NCI-H460 (cell line): Measurements from ENCODE around the gene LHPP. TPM values are rescaled to one million over a fixed set of nuclear protein-coding genes. Genes with fewer than 3 reads are reported as not detected.

ENCODE experiments used
- DNase-seq: peaks from one replicate; pipeline ENCODE4 v3.0.0-alpha.2; 2016; ENCODE audit warnings: low read depth; ENCODE audit errors: extremely low read depth
- total RNA-seq: library from RNA; depleted of rRNA; stranded (reverse); fragments of >200 nt; shearing (Covaris generic); gene quantifications from 2 replicates; pipeline ENCODE4 v1.2.3, GENCODE V29; 2014

LHPP gene
- total RNA-seq, 1 experiment from 2014 or later = 1.6 TPM

- DNase-seq = no peak
Observed at GRCh38 chr10:124588736-124589490, 127.3 kb downstream of the LHPP start.

GRCh38 chr10:124589491-124590041 is 127.9 kb downstream of the LHPP start:
- no peak for DNase-seq

DNA sequence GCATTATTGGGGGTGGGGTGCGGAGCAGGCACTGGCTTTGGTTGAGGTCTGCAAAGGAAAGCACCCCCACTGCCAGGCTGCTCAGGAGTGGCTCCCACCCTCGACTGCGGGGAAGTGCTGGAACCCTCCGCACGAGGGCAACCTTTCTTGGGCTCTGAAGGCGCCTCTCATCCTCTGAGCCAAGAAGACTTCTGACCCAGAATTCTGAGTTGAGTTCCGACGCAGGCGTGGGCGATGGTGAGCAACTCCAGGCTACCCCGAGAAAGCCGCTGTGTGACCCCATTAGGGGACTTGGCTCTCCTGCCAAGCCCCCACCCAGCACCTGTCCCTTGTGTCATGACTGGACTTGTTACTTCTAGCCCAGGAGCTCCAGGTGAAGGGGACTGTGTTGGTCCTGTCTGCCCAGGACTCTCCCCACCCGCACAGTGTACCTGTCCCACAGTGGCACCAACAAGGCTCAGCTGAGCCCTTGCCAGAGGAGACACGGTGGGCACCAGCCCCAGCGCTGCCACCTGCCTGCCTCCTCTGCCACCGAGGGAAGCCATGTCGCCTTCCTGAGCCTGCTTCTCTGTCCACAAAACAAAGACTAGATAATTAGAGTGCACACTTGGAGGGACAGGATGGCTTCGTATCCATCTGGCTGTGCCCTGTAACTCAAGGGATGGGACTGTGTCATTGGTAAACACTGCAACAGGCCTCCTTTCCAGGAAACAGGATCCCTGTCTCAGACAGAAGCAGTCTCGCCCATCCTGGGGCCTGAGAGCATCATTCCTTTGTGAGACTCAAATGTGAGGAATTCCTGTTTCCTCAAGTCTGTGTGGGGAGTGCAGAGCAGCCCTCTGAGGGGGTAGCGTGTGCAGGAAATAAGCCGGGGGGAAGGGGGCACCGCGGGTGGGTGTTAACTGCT is 128.8 kb downstream of the LHPP start:
- DNase-seq = no peak

DNA sequence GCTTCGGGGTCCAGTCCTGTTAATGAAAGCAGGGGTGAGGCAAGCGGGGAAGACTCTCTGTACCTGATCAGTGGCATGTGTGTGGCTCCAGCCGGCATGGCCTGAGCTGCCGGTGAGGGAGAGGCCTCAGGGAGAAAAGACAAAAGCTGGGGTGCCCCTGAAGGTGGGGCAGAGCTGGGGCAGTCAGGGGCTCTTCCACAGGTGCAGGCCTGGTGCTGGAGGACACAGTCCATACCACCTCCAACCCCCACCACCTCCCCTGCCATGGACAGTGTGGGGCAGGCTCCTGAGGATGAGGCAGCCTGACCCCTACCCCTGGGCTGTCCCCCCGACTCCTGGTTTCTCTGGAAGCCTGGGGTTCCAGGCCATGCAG is 129.5 kb downstream of the LHPP start:
- DNase-seq = no peak

- DNase-seq = no peak
Observed at GRCh38 chr10:124592101-124592500, 130.5 kb downstream of the LHPP start.

GRCh38 chr10:124592736-124593430 is 131.3 kb downstream of the LHPP start:
- no peak for DNase-seq

DNA sequence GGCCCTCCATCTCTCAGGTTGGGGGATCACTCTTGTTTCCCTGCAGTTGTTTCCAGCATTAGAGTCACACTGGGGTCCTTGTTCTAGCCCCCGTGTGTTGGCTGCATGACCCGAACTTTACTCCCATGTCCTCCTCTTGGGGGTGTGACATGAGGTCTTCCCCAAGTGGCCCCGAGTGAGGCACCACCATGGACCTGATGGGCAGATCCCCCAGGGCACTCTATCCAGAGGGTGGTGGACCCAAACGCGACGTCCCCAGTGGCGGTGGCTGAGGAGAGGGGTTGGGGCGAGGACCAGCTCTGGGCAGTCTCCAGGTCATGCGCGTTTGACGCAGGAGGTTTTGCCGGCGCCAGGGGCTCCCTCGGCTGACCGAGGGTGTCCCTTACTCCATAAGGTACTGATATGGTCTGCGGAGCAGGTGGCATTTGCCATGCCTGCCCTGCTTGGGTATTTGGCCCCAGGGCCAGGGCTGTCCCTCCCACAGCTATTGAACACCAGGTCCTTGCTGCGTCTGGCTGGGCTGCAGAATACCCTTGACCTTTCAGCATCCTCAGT is 131.9 kb downstream of the LHPP start:
- no peak for DNase-seq

DNA sequence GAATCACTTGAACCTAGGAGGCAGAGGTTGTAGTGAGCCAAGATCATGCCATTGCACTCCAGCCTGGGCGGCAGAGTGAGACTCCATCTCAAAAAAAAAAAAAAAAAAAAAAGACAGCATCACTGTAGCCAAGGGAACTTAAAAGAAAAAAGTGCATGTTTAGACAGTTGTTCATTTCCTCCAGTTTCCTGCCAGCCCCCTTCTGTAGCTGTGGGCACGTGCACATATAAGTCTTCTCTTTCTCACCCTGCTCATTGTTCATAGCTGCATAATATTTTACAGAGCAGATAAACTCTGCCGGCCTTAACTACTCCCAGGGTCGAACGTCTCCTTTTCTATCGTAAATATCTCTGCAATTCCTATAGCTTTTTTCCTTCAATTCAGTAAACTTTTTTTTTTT is 132.6 kb downstream of the LHPP start:
- no peak for DNase-seq

DNA sequence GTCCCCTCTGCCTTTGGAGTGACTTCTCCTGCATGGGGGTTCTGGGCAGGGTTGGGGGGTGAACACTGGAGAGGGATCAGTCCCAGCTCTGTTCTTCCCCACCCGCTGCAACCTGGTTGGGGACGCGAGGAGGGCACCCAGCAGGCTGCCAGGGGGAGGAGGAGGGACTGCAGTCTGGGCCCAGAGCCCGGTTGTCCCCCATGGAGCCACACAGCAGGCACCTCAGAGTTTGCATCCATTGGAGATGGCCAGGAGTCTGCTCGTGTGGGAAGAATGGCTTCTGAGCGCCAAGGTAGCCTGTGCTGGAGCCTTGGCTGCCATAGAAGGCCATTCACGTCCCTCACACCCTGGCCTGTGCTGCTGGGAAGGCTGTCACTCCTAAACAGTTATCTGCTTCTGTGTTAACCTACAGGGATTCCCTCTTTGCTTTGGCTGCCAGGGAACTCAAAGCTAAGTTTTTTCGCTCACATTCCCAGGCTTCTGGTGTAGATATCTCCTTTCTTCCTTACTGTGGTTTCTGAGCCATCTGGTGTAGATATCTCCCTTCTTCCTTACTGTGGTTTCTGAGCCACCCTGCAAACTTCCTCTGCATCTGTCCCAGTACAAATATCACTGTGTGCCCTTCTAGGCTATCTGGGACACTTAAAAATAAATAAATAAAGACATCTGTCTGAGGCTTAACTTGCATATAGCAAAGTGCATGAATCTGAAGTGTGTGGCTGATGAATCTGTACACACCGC is 133.7 kb downstream of the LHPP start:
- no peak for DNase-seq

DNA sequence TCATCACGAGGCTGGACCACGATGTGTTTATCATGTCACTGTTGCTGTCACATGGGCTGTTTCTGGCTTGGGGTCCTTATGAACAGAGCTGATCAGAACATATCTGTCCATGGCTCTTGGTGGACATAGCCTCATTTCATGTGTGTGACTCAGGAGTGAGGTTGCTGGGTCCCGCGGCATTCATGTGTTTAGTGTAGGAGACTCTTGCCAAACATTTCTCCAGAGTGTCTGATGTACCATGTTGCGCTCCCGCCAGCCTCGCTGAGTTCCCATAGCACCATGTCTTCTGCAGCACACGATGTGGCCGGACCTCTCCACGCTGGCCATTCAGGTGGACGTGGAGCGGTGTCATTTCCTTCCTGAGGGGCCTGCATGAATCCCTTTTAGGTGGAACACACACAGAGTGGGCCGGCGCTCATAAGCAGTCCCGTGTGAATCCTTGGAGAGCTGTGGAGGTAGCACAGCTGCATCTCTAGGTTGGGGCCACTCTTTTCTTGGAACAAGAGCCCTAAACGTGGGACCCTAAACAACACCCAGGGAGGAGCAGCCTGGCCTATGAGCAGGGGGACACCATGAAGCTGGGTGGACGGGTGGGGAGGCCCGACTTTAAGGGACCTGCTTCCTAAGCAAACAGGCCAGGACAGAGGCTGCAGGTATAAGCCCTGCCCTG is 134.6 kb downstream of the LHPP start:
- DNase-seq = no peak

- no peak for DNase-seq
Observed at GRCh38 chr10:124596962-124597845, 135.6 kb downstream of the LHPP start.

DNA sequence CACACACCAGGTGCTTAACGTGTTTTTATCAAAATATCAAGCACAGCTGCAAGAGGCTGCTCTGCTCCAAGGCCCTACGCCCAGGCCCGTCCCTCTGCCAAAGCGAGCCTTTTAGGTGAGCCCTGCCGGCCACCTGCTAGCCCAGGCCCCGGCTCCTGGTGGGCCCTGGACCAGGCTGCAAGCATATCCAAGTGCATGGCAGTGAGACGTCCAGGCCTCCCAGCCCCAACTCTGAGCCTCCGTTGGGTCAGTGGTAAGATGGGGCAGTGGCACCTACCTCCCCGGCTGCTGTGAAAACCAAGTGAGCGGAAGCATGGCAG is 136.2 kb downstream of the LHPP start:
- no peak for DNase-seq

DNA sequence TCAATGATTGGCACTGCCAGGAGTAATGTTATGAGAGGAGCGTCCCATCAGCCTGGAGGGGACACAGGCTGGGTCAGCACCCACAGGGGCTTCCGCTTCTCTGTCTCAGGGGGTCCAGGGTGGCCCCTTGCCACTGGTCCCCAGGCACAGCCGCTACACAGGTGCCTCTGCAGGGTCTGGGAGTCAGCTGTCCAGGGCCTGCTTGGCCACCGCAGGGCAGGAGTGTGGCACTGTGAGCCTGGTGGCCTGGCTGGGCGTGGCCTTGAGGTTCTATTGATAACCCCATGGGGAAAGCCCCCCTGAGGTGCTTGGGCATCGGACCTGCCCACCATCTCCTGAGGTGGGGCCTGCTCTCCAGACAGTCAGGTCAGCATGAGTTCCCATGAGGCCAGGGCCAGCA is 136.6 kb downstream of the LHPP start:
- DNase-seq = no peak

- no peak for DNase-seq
Observed at GRCh38 chr10:124598773-124599587, 137.4 kb downstream of the LHPP start.

DNA sequence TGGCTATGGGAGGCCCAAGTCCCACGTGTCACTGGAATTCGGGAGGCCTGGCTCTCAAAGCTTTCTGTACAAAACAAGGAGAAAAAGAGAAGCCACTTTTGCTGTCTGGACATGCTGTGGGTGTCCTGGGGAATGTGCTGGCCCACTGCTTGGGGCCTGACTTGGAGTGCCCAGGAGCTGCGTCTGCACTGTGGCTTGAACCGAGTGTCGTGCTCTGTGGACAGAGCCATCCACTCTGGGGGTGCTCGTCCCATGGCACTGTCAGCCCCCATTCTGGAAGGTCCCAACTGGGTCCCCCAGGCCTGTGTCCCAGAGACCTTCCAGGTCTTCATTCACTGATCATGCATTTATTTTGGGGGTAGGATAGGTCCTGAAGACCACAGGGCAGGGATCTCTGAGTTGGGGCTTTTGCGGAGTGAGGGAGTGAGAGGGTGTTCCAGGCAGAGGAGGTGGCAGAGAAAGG is 138.0 kb downstream of the LHPP start:
- DNase-seq = no peak

DNA sequence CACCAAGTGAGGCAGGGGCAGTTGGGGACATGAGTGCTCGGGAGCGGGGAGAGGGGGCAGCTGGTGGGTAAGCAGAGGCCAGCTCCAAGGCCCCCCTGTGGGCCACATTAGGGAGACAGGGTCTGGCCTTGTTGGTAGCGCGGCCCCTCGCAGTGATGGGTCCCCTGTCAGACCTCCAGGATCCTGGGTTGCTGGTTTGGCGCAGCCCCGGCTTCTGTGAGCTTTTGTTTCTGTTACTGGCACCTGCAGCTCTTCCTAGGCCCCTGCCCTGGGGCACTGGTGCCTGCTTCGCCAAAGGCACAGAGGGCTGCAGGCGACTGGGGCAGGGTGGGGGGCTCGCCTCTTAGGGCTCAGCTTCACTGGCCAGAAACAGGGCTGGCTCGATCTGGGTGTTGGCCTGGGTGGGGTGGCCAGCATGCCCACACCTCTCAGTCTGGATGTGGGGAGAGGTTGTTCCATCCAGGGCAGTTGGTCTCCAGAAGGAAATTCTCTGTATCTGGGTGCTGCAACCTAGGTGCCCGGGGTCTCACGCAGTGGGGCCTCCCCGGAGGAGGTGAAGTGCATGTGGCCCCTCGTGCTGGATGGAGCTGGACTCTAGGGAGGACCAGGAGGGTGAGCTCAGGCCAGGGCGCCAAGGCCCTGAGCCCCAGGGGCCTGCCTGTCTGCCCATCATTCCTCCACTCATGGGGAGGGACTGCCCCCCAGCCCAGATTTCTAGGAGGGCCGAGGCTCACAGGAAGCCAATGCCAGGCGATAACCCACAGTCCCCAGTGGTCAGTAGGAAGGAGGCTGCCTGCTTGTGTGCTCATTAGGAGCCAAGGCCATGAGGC is 138.6 kb downstream of the LHPP start:
- DNase-seq = no peak

DNA sequence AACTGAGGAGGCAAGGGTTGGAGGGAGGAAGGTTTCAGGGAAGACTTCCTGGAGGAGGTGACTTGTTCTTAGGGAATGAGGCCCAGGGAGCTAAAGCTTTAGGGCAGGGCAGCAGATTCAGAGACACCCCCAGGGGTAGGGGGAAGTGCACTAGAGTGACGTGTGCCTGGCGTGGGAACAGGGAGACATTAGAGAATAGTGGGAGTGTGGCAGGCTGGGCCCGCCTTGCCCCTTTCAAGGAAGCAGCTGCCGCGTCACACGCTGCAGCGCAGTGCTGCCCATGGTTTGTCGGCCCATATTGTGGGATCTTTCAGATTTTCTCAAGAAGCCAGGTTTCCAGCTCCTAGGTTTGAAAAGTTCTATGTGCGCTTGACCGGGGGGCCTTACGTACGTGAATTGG is 139.4 kb downstream of the LHPP start:
- DNase-seq = no peak
